Pulmonary artery endothelial cell (primary cell): Measurements from ENCODE around the gene SLC22A4. TPM values are rescaled to one million over a fixed set of nuclear protein-coding genes. Genes with fewer than 3 reads are reported as not detected.

ENCODE experiments used
- DNase-seq: peaks from one replicate; pipeline ENCODE4 v3.0.0-alpha.2; 2011; ENCODE audit warnings: low read depth, low spot score
- total RNA-seq: library from RNA; depleted of rRNA; stranded (reverse); fragments of >200 nt; gene quantifications from 2 replicates; pipeline ENCODE4 v1.2.3, GENCODE V29; 2014

SLC22A4 gene
- 4.4 and 6.7 TPM in 2 replicates for total RNA-seq

- DNase-seq = peak; percentile 87
Measured at GRCh38 chr5:132293992-132294727, at the start of gene SLC22A4. SLC22A4 (plus strand) TSS chr5:132294394; CDS start chr5:132294617, 223 bp downstream.

- DNase-seq = no peak
Measured at GRCh38 chr5:132245593-132245992, 48.6 kb upstream of the SLC22A4 start.

- no peak for DNase-seq
Measured at GRCh38 chr5:132246806-132247205, 47.4 kb upstream of the SLC22A4 start.

- DNase-seq = no peak
Measured at GRCh38 chr5:132250547-132250946, 43.6 kb upstream of the SLC22A4 start.

GRCh38 chr5:132251220-132251725, 42.9 kb upstream of the SLC22A4 start:
- no peak for DNase-seq

GRCh38 chr5:132253008-132253441, 41.2 kb upstream of the SLC22A4 start:
- no peak for DNase-seq

GRCh38 chr5:132253452-132254320, 40.5 kb upstream of the SLC22A4 start:
- DNase-seq = no peak

- DNase-seq = no peak
Measured at GRCh38 chr5:132254321-132254977, 39.7 kb upstream of the SLC22A4 start.

- no peak for DNase-seq
Measured at GRCh38 chr5:132256086-132256782, 38.0 kb upstream of the SLC22A4 start.

GRCh38 chr5:132256783-132257130, 37.4 kb upstream of the SLC22A4 start:
- DNase-seq = no peak

- no peak for DNase-seq
Measured at GRCh38 chr5:132257131-132258101, 36.8 kb upstream of the SLC22A4 start, which contains the start of gene PDLIM4. PDLIM4 (plus strand) TSS chr5:132257696; CDS start chr5:132257735, 39 bp downstream.

GRCh38 chr5:132258102-132259068, 35.8 kb upstream of the SLC22A4 start:
- DNase-seq = no peak

- DNase-seq = no peak
Measured at GRCh38 chr5:132259069-132259851, 34.9 kb upstream of the SLC22A4 start.

- no peak for DNase-seq
Measured at GRCh38 chr5:132260051-132260450, 34.1 kb upstream of the SLC22A4 start.

- peak; percentile 75 for DNase-seq
Measured at GRCh38 chr5:132260714-132261551, 33.3 kb upstream of the SLC22A4 start.

GRCh38 chr5:132261881-132262845, 32.0 kb upstream of the SLC22A4 start:
- no peak for DNase-seq
